CD4-positive, alpha-beta T cell (primary cell): ENCODE results near the gene VPS51. TPM values are rescaled to one million over a fixed set of nuclear protein-coding genes. Genes with fewer than 3 reads are reported as not detected.
A peak's percentile ranks its signal among the peaks of the same experiment; 100 is the strongest.

Experiments
- ATAC-seq: fragments of 200-7000 bp; cut with Tn5 transposase; one replicate; pipeline ENCODE4 v1.10.0; 2022; ENCODE audit warnings: mild to moderate bottlenecking; ENCODE audit not compliant: poor library complexity
- CTCF ChIA-PET: fragments of 350-600 bp; sonication (Branson Sonifier 250); formaldehyde crosslinking; loops from one replicate; lab custom pipeline; 2021; ENCODE audit warnings: antibody characterized with exemption, inconsistent platforms; lab: Charles Lee
- POLR2A ChIA-PET: fragments of 350-600 bp; sonication (Branson Sonifier 250); formaldehyde crosslinking; loops from one replicate; lab custom pipeline; 2021; ENCODE audit warnings: antibody characterized with exemption, inconsistent platforms; lab: Charles Lee
- DNase-seq, 14 experiments: peaks; one replicate each; pipeline ENCODE4 v3.0.0-alpha.2; 2013 to 2020; ENCODE audit warnings: mixed read lengths in 2 of 14
- H3K27ac ChIP-seq, 2 donors: one replicate each; pipeline versions ENCODE4 v1.5.1 to v1.7.0; 2013; ENCODE audit warnings: low read length in 2 of 2, low read depth in 1 of 2, mild to moderate bottlenecking in 1 of 2
- H3K27me3 ChIP-seq, 2 experiments: 1 replicate in 1 of 2; 2 replicates in 1 of 2; pipeline versions ENCODE4 v1.6.1 to v1.7.0; 2013; ENCODE audit warnings: low read length in 2 of 2, control low read depth in 1 of 2, mild to moderate bottlenecking in 1 of 2, moderate library complexity in 1 of 2; ENCODE audit not compliant: insufficient read depth in 2 of 2, control insufficient read depth in 1 of 2
- H3K36me3 ChIP-seq: one replicate; pipeline ENCODE4 v1.6.1; 2013; ENCODE audit warnings: low read length, control low read depth; ENCODE audit not compliant: insufficient read depth
- H3K4me1 ChIP-seq: one replicate; pipeline ENCODE4 v1.6.1; 2013; ENCODE audit warnings: low read length, control low read depth; ENCODE audit not compliant: insufficient read depth
- H3K4me3 ChIP-seq: one replicate; pipeline ENCODE4 v1.5.1; 2013; ENCODE audit warnings: mild to moderate bottlenecking, low read length, moderate library complexity
- H3K9me3 ChIP-seq, 2 experiments: 1 replicate in 1 of 2; 2 replicates in 1 of 2; pipeline versions ENCODE4 v1.6.1 to v1.7.0; 2013; ENCODE audit warnings: low read length in 2 of 2, mild to moderate bottlenecking in 2 of 2, control low read depth in 1 of 2, moderate library complexity in 1 of 2; ENCODE audit not compliant: control insufficient read depth in 1 of 2, insufficient read depth in 1 of 2
- H3K27ac Mint-ChIP-seq: one replicate; pipeline ENCODE4 v1.8.0; 2020; ENCODE audit warnings: mixed read lengths
- H3K27me3 Mint-ChIP-seq: one replicate; pipeline ENCODE4 v1.8.0; 2021; ENCODE audit warnings: mixed read lengths
- H3K36me3 Mint-ChIP-seq: one replicate; pipeline ENCODE4 v1.8.0; 2021; ENCODE audit warnings: low read depth, mixed read lengths
- H3K4me1 Mint-ChIP-seq: one replicate; pipeline ENCODE4 v1.8.0; 2021; ENCODE audit warnings: low read depth, mixed read lengths
- H3K4me3 Mint-ChIP-seq: one replicate; pipeline ENCODE4 v1.8.0; 2020; ENCODE audit warnings: mild to moderate bottlenecking, mixed read lengths
- H3K9me3 Mint-ChIP-seq: one replicate; pipeline ENCODE4 v1.8.0; 2020; ENCODE audit warnings: mixed read lengths
- CTCF ChIP-seq: fragments of 200-600 bp; IDR thresholded peaks from one replicate; pipeline ENCODE4 v1.8.0; 2022; ENCODE audit warnings: antibody characterized with exemption, mild to moderate bottlenecking
- intact Hi-C, 2 experiments: fragments of 100-400 bp; cut with DNase I in 1 of 2; cut with micrococcal nuclease in 1 of 2; formaldehyde crosslinking; loops; one replicate each; pipeline versions ENCODE4 v1.15.1 to v1.9.0; 2023 to 2025; cut with DNase I, micrococcal nuclease
- total RNA-seq, 174 experiments: library from RNA in 2 of 174; stranded (reverse) in 2 of 174; gene quantifications; one replicate each; pipeline ENCODE4 v1.2.3 and lab custom pipeline; 2021 to 2026

Gene VPS51
- total RNA-seq, 2 experiments from 2014 or later = 243 to 246 TPM

GRCh38 chr11:65114538-65115171 is 18.6 kb downstream of the VPS51 start:
- TF ChIP-seq CTCF = no peak

GRCh38 chr11:65115361-65116082 is 19.5 kb downstream of the VPS51 start:
- ATAC-seq = no peak

More at GRCh38 chr11:65114538-65115171, 18.6 kb downstream of the VPS51 start:
- no peaks in the 10 kb centered on the region for H3K27me3 Mint-ChIP-seq
- H3K36me3 Mint-ChIP-seq = peaks cover 45% of the 10 kb centered on the region
- ChIA-PET POLR2A (interaction anchor here (0.6 to 1.5 kb wide), 4 partner anchors 7 to 268 kb away, joined by 3 to 6 read pairs (median 4); partner anchors contain the start of genes FAU, MRPL49 and SYVN1), CTCF (interaction anchor here (1.4 kb wide), 1 partner anchor 66 kb away, joined by 3 read pairs; no protein-coding TSS in a partner anchor)
- no peak overlapping the region for H3K27ac ChIP-seq
- H3K9me3 Mint-ChIP-seq = no peaks in the 10 kb centered on the region
- peak overlapping the region; percentile 92 for H3K27ac Mint-ChIP-seq
- no peaks in the 10 kb centered on the region for H3K9me3 ChIP-seq
- intact Hi-C loops = loop anchor here (5.0 to 10.0 kb wide), 5 partner anchors 192 to 410 kb away; partner anchors contain the start of genes MAP4K2 (in 1 of the 2), PPP2R5B (in 1 of the 2) and SCYL1 (in 1 of the 2)
- peaks cover 75% of the 10 kb centered on the region for H3K4me1 ChIP-seq
- no peaks in the 10 kb centered on the region for H3K27me3 ChIP-seq
- DNase-seq = peak in 1 of 14 experiments; percentile 33
- H3K36me3 ChIP-seq = peaks cover 29% of the 10 kb centered on the region
- ATAC-seq = no peak
- peak overlapping the region; percentile 95 for H3K4me3 Mint-ChIP-seq
- peaks cover 51% of the 10 kb centered on the region for H3K4me1 Mint-ChIP-seq
- no peak overlapping the region for H3K4me3 ChIP-seq

More at GRCh38 chr11:65115361-65116082, 19.5 kb downstream of the VPS51 start:
- H3K4me3 ChIP-seq = no peak overlapping the region
- no peaks in the 10 kb centered on the region for H3K27me3 ChIP-seq
- Mint-ChIP-seq H3K4me1 (peaks cover 50% of the 10 kb centered on the region), H3K36me3 (peaks cover 48% of the 10 kb centered on the region), H3K27me3 (no peaks in the 10 kb centered on the region), H3K9me3 (no peaks in the 10 kb centered on the region), H3K4me3 (peak overlapping the region; percentile 95), H3K27ac (peak overlapping the region; percentile 51)
- intact Hi-C loops = loop anchor here (2.0 to 10.0 kb wide), 5 partner anchors 19 to 409 kb away; partner anchors contain the start of genes PPP2R5B (in 1 of the 2), SCYL1 (in 1 of the 2) and SYVN1 (in 1 of the 2)
- CTCF ChIA-PET = no interaction called here
- POLR2A ChIA-PET = interaction anchor here (1.5 to 3.0 kb wide), 3 partner anchors 19 to 191 kb away, joined by 3 to 8 read pairs (median 8); partner anchors contain the start of genes CAPN1, PPP2R5B and SYVN1
- peak overlapping the region in 1 of 2 donors; percentile 79 for H3K27ac ChIP-seq
- H3K9me3 ChIP-seq = no peaks in the 10 kb centered on the region
- TF ChIP-seq CTCF = no peak
- peaks cover 69% of the 10 kb centered on the region for H3K4me1 ChIP-seq
- H3K36me3 ChIP-seq = peaks cover 33% of the 10 kb centered on the region
- DNase-seq = peak in 1 of 14 experiments; percentile 37
